HG03520 (cell line): Measurements from ENCODE around the gene AGAP1.

Experiments used
- ATAC-seq: cut with Tn5 transposase; IDR thresholded peaks from one replicate; pipeline ENCODE4 v1.9.1; 2021; ENCODE audit warnings: mild to moderate bottlenecking, moderate library complexity; ENCODE audit not compliant: unreplicated experiment

Gene AGAP1

GRCh38 chr2:236161082-236161462 is 667.2 kb downstream of the AGAP1 start:
- ATAC-seq, result no peak

- no peak for ATAC-seq
These were observed 667.7 kb downstream of the AGAP1 start for GRCh38 chr2:236161531-236161930.

- no peak for ATAC-seq
These were observed 668.4 kb downstream of the AGAP1 start for GRCh38 chr2:236162031-236162845.

- ATAC-seq, result no peak
These were observed 669.1 kb downstream of the AGAP1 start for GRCh38 chr2:236162882-236163470.

- no peak for ATAC-seq
These were observed 669.8 kb downstream of the AGAP1 start for GRCh38 chr2:236163471-236164200.

- no peak for ATAC-seq
These were observed 670.5 kb downstream of the AGAP1 start for GRCh38 chr2:236164201-236164924.

- ATAC-seq, result no peak
These were observed 671.3 kb downstream of the AGAP1 start for GRCh38 chr2:236164925-236165841.

- ATAC-seq, result no peak
These were observed 672.3 kb downstream of the AGAP1 start for GRCh38 chr2:236165842-236166795.

GRCh38 chr2:236166796-236167296 is 673.0 kb downstream of the AGAP1 start:
- ATAC-seq, result no peak

GRCh38 chr2:236167297-236168109 is 673.7 kb downstream of the AGAP1 start:
- no peak for ATAC-seq

GRCh38 chr2:236168110-236169080 is 674.6 kb downstream of the AGAP1 start, which contains the start of gene GBX2:
GBX2 (minus strand) TSS chr2:236168386; CDS start chr2:236167971, 415 bp downstream.
- no peak for ATAC-seq

- ATAC-seq, result no peak
These were observed 675.4 kb downstream of the AGAP1 start for GRCh38 chr2:236169151-236169721.

GRCh38 chr2:236169741-236170589 is 676.1 kb downstream of the AGAP1 start:
- no peak for ATAC-seq

- no peak for ATAC-seq
These were observed 676.8 kb downstream of the AGAP1 start for GRCh38 chr2:236170590-236171165.

- no peak for ATAC-seq
These were observed 677.4 kb downstream of the AGAP1 start for GRCh38 chr2:236171181-236171679.
